Daoy (cell line): ENCODE measurements around the gene ERGIC1. TPM values are rescaled to one million over a fixed set of nuclear protein-coding genes. Genes with fewer than 3 reads are reported as not detected.
A peak's percentile ranks its signal among the peaks of the same experiment; 100 is the strongest.

Experiments
- DNase-seq: peaks from one replicate; pipeline ENCODE4 v3.0.0-alpha.2; 2015; ENCODE audit warnings: low read depth
- total RNA-seq: library from RNA; depleted of rRNA; stranded (reverse); fragments of >200 nt; shearing (Covaris generic); gene quantifications from 2 replicates; pipeline ENCODE4 v1.2.3, GENCODE V29; 2014

The ERGIC1 gene
- total RNA-seq, 1 experiment from 2014 or later = 77.2 TPM

GRCh38 chr5:172943906-172944305, 109.9 kb downstream of the ERGIC1 start:
- DNase-seq = peak; percentile 80

DNA sequence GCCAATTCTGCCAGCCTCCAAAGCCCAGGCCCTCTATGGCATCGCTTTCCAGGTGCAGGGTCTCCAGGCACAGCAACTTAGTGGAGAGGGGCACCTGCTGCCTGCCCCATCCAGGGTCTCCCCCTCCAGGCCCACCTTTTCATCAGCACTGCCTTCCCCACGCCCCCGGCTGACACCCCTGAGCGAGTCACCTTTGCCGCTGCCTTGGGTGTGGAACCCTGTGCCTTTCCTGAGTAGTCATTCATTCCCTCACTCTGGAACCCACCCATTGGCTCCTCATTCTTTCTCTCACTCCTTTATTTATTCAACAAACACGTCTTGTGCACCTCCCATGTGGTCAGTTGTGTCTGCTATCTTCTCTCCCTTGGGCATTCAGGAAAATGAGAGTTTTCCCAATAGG, 110.7 kb downstream of the ERGIC1 start:
- DNase-seq = peak; percentile 55

DNA sequence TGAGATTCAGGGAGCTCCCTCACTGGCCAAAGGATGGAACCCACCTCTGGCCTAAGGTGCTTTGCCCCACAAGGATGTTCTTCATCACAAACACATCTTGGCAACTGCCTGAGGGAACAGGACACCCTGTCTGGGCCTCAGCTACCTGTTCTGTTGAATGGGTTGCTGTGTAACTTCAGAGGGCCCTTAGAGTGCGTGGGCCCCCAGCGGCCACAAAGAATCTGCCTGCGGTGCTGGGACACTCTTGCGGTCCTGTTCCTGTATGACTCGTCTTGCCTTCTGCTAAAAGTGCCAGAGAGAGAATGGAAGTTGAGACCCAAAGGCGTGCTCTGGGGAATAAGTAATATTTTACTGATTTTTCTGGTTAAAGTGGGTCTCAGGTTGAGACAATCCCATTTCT, 111.1 kb downstream of the ERGIC1 start:
- no peak for DNase-seq

GRCh38 chr5:172946146-172946545, 112.1 kb downstream of the ERGIC1 start:
- DNase-seq = no peak

GRCh38 chr5:172949426-172949825, 115.4 kb downstream of the ERGIC1 start:
- DNase-seq = no peak

DNA sequence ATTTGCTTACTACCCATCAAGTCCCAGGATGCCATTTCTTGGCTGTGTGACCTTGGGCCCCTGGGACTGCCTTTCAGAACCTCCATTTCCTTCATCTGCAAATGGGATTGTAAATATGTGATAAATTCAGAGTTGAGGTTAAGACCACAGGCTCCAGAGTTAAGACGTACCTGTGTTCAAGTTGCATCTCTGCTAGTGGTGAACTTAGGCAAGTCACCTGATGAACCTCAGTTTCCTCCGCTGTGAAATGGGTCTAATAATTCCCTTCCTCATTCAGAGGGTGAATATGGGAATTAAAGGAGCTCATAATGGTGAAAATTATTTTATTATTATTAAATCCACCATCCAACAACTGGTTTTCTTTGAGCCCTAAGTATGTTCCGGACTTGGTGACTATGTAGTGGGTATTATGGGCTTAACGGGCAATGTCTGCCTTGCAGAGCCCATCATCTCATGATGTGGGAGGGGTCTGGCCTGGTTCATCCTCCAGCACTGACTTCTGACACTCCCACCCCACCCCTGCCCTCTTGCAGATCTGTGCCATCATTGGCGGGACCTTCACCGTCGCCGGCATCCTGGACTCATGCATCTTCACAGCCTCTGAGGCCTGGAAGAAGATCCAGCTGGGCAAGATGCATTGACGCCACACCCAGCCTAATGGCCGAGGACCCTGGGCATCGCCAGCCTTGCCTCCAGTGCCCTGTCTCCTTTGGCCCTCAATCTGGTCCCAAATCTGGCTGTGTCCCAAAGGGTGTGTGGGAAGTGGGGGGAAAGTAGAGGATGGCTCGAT, 116.3 kb downstream of the ERGIC1 start:
- no peak for DNase-seq

DNA sequence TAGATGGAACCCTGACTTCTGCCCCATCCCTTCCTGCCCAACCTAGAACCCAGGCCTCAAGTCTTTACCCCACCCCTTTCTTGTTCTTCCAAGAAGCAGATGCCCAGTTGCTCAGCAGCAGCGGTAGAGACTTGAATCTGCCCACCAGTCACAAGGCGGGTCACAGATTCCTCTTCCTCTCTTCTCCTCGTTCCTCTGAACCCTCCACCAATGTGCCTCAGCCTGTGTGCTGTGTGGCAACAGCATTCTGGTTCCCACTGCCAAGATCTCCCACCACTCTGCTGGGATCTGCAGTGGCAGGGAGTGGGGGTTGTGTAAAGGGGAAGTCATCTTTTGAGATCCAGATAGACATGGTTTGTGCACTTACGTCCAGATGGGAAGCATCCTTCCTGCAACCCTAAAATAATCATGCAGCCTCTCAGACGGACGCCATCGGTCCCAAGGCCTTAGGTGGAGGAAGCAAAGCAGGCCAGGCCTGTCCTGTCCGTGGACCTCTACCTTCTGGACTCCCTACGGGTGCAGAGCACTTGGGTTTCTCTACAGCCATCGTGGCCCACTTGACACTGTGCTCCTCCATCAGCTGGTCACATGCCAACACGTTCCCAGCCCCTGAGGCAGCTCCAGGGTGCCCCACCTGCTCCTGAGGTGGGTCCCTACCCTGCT, 117.5 kb downstream of the ERGIC1 start:
- DNase-seq = no peak

DNA sequence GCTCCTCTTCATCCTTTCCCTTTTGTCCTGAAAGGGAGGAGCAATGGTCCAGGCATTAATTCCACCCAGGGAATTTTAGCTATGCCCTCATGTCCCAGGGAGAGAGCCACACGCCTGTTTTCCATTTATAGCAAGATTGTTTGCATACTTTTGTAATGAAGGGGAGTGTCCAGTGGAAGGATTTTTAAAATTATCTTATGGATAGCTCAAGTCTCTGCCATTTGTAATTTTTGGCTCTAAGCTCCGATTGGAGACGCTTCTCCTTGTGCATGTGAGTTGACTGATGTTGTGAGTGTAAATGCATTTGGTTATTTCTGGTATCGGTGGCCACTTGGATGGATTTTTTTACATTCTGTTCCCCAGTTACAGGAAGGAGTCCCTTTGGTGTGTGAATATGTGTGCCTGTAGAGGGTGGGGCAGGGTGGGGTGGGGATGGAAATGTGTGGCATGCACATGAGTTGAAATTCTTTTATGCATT, 118.0 kb downstream of the ERGIC1 start:
- DNase-seq = no peak

GRCh38 chr5:172953776-172954675, 120.0 kb downstream of the ERGIC1 start:
- DNase-seq = no peak

GRCh38 chr5:172954751-172955159, 120.7 kb downstream of the ERGIC1 start:
- DNase-seq = no peak

- no peak for DNase-seq
Observed at GRCh38 chr5:172956228-172956627, 122.2 kb downstream of the ERGIC1 start.

DNA sequence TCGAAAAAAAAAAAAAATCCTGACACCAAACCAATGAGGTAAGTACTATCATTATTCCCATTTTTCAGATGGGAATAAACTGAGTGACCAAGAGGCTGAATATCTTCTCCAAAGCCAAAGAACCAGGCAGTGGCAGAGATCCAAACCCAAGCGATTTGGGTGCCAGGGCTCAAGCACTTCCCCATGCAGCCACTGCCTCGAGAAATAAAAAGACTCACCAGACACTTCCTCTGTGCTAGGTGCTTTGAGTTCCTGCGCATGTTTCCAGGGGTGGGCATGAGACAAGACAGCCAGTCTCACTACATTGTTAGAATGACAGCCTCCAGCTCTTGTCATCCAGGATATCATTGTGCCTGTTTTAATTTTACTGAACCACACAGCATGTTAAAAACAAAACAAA, 122.9 kb downstream of the ERGIC1 start:
- DNase-seq = no peak

DNA sequence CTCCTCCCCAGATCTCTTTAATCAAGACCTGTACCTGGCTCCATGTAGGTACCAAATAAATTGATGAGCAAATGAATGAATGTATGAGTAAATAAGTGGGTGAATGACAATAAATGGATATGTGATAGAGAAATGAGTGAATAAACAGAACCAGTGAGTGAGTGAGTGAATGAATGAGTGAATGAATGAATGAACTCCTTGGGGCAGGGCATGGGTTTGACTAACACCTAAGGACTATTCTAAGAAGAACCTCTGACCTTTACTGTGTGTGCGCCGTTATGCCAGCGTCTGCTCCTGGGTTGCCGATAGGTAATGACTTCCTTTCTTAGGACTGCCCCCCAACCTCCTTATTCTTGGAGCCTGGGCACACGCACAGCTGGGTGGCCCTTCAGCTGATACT, 123.4 kb downstream of the ERGIC1 start:
- no peak for DNase-seq

GRCh38 chr5:172958331-172959046, 124.4 kb downstream of the ERGIC1 start:
- no peak for DNase-seq

- no peak for DNase-seq
Observed at GRCh38 chr5:172959824-172960799, 126.1 kb downstream of the ERGIC1 start.

DNA sequence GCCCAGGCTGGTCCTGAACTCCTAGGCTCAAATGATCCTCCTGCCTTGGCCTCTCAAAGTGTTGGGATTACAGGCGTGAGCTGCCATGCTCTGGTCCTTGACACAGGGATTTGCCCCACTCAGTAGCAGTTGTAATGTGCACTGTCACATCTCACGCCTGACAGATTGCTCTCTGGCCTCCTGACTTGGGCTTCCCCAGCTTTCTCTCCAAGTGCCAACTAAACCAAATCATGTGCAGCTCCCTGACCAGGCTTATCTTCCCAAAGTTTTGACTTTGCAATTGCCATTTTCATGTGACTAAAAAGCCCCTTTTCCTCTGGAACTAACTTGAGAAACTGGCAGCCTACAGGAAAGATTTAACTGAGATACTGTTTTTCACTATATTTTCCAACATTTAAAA, 135.9 kb downstream of the ERGIC1 start:
- DNase-seq = no peak

- no peak for DNase-seq
Observed at GRCh38 chr5:172971482-172971881, 137.4 kb downstream of the ERGIC1 start.

GRCh38 chr5:172972552-172972951, 138.5 kb downstream of the ERGIC1 start:
- no peak for DNase-seq

GRCh38 chr5:172973127-172973916, 139.3 kb downstream of the ERGIC1 start:
- DNase-seq = peak; percentile 29
